Glutamatergic neuron (in vitro differentiated cells): ENCODE measurements around the gene SNX14. TPM values are rescaled to one million over a fixed set of nuclear protein-coding genes. Genes with fewer than 3 reads are reported as not detected.

Source experiments
- DNase-seq: peaks from one replicate; pipeline ENCODE4 v3.0.0; 2022
- H3K27ac Mint-ChIP-seq: one replicate; pipeline ENCODE4 v1.8.0; 2020; ENCODE audit warnings: mild to moderate bottlenecking, mixed read lengths, inconsistent platforms; ENCODE audit not compliant: unreplicated experiment
- H3K27me3 Mint-ChIP-seq: one replicate; pipeline ENCODE4 v1.8.0; 2020; ENCODE audit warnings: mild to moderate bottlenecking, moderate library complexity, mixed read lengths, inconsistent platforms; ENCODE audit not compliant: unreplicated experiment
- H3K36me3 Mint-ChIP-seq: one replicate; pipeline ENCODE4 v1.8.0; 2020; ENCODE audit warnings: mild to moderate bottlenecking, mixed read lengths, inconsistent platforms; ENCODE audit not compliant: unreplicated experiment
- H3K4me1 Mint-ChIP-seq: one replicate; pipeline ENCODE4 v1.8.0; 2020; ENCODE audit warnings: mild to moderate bottlenecking, low read depth, mixed read lengths, inconsistent platforms; ENCODE audit not compliant: unreplicated experiment
- H3K4me3 Mint-ChIP-seq: one replicate; pipeline ENCODE4 v1.8.0; 2020; ENCODE audit warnings: mild to moderate bottlenecking, mixed read lengths, inconsistent platforms; ENCODE audit not compliant: unreplicated experiment
- H3K9me3 Mint-ChIP-seq: one replicate; pipeline ENCODE4 v1.8.0; 2020; ENCODE audit warnings: mild to moderate bottlenecking, moderate library complexity, mixed read lengths, inconsistent platforms; ENCODE audit not compliant: unreplicated experiment
- total RNA-seq: library from RNA; stranded (reverse); fragmentation: NEBNext Ultra II Directional; extraction: Animal tissue kit (Norgen Biotek cat#: 25700); gene quantifications from one replicate; pipeline ENCODE4 v1.2.1, GENCODE V29; 2021; ENCODE audit not compliant: unreplicated experiment
- TF ChIP-seq, protein P1 (sequence below): fragments of 200-600 bp; sonication (generic); IDR thresholded peaks from one replicate; pipeline ENCODE4 v1.5.0; 2021; ENCODE audit not compliant: partially characterized antibody, unreplicated experiment

SNX14 gene
- total RNA-seq, 1 donor from 2014 or later: 73.6 TPM

DNA sequence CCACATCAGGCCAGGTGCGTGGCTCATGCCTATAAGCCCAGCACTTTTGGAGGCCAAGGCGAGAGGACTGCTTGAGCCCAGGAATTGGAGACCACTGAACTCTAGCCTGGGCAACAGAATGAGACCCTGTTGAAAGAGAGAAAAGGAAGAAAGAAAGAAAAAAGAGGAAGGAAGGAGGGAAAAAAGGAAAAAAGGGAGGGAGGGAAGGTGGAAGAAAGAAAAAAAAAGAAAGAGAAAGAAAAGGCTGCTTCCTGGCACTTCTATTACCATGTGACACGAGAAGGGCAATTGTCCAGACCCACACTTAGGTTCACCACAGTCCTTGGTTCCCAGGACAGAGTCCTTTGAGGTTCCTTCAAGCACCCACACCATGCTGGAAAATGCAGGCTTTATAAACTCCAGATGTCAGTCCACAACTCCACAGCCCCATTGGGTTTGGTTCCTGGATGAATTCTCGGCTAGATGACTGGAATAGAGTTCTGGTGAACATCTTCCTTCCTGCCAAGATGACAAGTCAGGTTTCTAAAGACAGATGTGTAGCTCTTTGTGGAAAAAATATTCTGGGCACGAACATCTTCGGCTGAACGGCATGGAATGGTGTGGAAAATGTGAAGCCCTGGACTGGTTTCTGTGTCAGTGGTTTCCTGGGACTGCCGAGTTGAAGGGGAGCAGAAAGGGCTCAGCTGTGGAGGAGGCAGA is 111.3 kb downstream of the SNX14 start:
- TF ChIP-seq, protein P1, sequence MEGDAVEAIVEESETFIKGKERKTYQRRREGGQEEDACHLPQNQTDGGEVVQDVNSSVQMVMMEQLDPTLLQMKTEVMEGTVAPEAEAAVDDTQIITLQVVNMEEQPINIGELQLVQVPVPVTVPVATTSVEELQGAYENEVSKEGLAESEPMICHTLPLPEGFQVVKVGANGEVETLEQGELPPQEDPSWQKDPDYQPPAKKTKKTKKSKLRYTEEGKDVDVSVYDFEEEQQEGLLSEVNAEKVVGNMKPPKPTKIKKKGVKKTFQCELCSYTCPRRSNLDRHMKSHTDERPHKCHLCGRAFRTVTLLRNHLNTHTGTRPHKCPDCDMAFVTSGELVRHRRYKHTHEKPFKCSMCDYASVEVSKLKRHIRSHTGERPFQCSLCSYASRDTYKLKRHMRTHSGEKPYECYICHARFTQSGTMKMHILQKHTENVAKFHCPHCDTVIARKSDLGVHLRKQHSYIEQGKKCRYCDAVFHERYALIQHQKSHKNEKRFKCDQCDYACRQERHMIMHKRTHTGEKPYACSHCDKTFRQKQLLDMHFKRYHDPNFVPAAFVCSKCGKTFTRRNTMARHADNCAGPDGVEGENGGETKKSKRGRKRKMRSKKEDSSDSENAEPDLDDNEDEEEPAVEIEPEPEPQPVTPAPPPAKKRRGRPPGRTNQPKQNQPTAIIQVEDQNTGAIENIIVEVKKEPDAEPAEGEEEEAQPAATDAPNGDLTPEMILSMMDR: no peak
- Mint-ChIP-seq H3K4me1 (no peaks in the 10 kb centered on the region), H3K4me3 (no peak overlapping the region), H3K9me3 (peaks cover 2% of the 10 kb centered on the region), H3K27ac (no peak overlapping the region), H3K27me3 (no peaks in the 10 kb centered on the region), H3K36me3 (no peaks in the 10 kb centered on the region)
- no peak for DNase-seq

DNA sequence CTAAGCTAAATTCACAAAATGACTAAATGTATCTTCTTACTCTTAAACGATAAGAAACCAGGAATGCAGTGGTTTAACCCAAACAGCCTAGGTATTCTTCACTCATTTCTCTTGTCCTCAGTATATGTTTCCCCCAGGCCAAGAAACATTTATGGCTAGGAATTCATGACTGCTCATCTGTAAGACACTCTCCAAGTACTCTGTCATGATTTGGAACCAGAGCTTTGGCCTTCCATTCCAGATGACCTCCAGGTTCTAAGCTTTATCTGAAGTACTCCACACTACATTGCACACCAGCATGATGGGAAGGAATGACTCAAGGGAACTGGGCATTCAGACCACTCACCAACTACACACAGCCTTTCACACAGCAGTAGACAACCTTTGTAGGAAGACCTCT is 114.5 kb downstream of the SNX14 start:
- Mint-ChIP-seq H3K36me3 (no peaks in the 10 kb centered on the region), H3K4me1 (no peaks in the 10 kb centered on the region), H3K4me3 (no peak overlapping the region), H3K27me3 (no peaks in the 10 kb centered on the region), H3K27ac (no peak overlapping the region), H3K9me3 (peaks cover 2% of the 10 kb centered on the region)
- DNase-seq: no peak
- TF ChIP-seq, protein P1: no peak

DNA sequence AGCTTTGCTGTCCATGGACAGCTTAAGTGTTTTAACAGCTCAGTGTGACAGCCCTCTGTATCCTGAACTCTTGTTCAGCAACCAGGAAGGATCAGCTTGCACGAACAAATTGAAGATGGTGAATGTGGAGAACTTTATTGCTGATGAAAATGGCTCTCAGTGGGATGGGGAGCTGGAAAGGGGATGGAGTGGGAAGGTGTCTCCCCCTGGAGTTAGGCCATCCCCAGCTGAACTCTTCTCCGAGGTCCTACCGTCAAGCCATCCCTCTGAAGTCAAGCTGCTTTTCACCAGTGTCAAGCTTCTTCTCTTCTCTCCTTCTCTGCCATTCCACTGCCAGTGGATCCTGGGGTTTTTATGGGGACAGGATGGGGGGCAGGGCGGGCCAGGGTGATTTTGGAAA is 117.1 kb downstream of the SNX14 start:
- H3K4me3 Mint-ChIP-seq: no peak overlapping the region
- H3K9me3 Mint-ChIP-seq: no peaks in the 10 kb centered on the region
- DNase-seq: no peak
- no peaks in the 10 kb centered on the region for H3K36me3 Mint-ChIP-seq
- no peak overlapping the region for H3K27ac Mint-ChIP-seq
- H3K27me3 Mint-ChIP-seq: no peaks in the 10 kb centered on the region
- no peaks in the 10 kb centered on the region for H3K4me1 Mint-ChIP-seq
- TF ChIP-seq, protein P1: no peak

- H3K36me3 Mint-ChIP-seq: no peaks in the 10 kb centered on the region
Observed at GRCh38 chr6:85473748-85474147, 119.9 kb downstream of the SNX14 start.

DNA sequence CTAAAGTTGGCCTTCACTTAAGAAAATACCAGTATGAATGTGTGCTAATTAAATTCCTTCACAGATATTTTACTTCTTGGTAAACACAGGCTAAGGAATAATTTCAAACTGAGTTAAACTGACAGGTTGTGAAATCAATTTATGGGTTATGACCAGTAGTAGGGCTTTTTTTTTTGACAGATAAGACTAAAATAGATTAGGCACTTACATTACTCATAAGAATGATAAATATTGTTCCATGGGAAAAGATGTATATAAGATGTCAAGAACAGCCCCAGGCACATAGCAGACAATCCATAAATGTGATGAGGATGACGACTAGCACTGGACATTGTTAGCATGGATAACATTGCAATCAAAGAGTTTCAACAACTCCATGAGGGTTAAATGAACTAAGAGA is 120.9 kb downstream of the SNX14 start:
- no peaks in the 10 kb centered on the region for H3K4me1 Mint-ChIP-seq
- no peak overlapping the region for H3K4me3 Mint-ChIP-seq
- H3K27me3 Mint-ChIP-seq: no peaks in the 10 kb centered on the region
- no peak for DNase-seq
- no peaks in the 10 kb centered on the region for H3K9me3 Mint-ChIP-seq
- no peaks in the 10 kb centered on the region for H3K36me3 Mint-ChIP-seq
- TF ChIP-seq, protein P1: no peak
- no peak overlapping the region for H3K27ac Mint-ChIP-seq

More at GRCh38 chr6:85473748-85474147, 119.9 kb downstream of the SNX14 start:
- Mint-ChIP-seq H3K9me3 (no peaks in the 10 kb centered on the region), H3K27me3 (no peaks in the 10 kb centered on the region), H3K4me1 (no peaks in the 10 kb centered on the region), H3K4me3 (no peak overlapping the region), H3K27ac (no peak overlapping the region)
- no peak for DNase-seq
- TF ChIP-seq, protein P1: no peak
